ENCODE measurements around the gene FMO5. TPM values are rescaled to one million over a fixed set of nuclear protein-coding genes. Genes with fewer than 3 reads are reported as not detected.

The FMO5 gene
- total RNA-seq, 1 donor from 2014 or later: 2.2 TPM

DNA sequence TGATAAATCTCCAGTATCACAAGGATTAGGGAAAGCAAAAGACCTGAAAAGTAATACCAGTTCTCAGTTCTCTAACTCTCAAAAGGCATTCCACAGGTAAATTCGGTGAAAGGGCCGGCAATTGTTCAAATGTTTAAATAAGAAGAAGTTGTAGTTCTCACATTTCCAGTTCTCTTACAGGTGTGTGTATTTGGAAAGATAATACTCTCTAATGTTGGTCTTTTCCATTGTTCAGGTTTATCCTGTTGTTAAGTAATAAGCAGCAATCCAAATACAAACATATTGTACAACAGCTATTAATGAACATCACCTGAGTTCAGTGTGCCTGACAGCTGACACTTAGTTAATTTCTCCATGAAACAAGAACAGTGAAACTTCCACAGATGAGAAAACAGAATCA lies 39.7 kb downstream of the FMO5 start:
- Mint-ChIP-seq H3K36me3 (ENCODE audit: unreplicated experiment) (peaks cover 3% of the 10 kb centered on the region), H3K27ac (ENCODE audit: unreplicated experiment) (no peak overlapping the region), H3K4me1 (ENCODE audit: unreplicated experiment) (no peaks in the 10 kb centered on the region), H3K27me3 (ENCODE audit: unreplicated experiment) (no peaks in the 10 kb centered on the region), H3K9me3 (ENCODE audit: unreplicated experiment) (no peaks in the 10 kb centered on the region), H3K4me3 (ENCODE audit: unreplicated experiment) (no peak overlapping the region)
- no peak for DNase-seq (ENCODE audit: extremely low spot score, unreplicated experiment)
- TF ChIP-seq, protein P1, sequence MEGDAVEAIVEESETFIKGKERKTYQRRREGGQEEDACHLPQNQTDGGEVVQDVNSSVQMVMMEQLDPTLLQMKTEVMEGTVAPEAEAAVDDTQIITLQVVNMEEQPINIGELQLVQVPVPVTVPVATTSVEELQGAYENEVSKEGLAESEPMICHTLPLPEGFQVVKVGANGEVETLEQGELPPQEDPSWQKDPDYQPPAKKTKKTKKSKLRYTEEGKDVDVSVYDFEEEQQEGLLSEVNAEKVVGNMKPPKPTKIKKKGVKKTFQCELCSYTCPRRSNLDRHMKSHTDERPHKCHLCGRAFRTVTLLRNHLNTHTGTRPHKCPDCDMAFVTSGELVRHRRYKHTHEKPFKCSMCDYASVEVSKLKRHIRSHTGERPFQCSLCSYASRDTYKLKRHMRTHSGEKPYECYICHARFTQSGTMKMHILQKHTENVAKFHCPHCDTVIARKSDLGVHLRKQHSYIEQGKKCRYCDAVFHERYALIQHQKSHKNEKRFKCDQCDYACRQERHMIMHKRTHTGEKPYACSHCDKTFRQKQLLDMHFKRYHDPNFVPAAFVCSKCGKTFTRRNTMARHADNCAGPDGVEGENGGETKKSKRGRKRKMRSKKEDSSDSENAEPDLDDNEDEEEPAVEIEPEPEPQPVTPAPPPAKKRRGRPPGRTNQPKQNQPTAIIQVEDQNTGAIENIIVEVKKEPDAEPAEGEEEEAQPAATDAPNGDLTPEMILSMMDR (IDR thresholded peaks at IDR 0.05): no peak

DNA sequence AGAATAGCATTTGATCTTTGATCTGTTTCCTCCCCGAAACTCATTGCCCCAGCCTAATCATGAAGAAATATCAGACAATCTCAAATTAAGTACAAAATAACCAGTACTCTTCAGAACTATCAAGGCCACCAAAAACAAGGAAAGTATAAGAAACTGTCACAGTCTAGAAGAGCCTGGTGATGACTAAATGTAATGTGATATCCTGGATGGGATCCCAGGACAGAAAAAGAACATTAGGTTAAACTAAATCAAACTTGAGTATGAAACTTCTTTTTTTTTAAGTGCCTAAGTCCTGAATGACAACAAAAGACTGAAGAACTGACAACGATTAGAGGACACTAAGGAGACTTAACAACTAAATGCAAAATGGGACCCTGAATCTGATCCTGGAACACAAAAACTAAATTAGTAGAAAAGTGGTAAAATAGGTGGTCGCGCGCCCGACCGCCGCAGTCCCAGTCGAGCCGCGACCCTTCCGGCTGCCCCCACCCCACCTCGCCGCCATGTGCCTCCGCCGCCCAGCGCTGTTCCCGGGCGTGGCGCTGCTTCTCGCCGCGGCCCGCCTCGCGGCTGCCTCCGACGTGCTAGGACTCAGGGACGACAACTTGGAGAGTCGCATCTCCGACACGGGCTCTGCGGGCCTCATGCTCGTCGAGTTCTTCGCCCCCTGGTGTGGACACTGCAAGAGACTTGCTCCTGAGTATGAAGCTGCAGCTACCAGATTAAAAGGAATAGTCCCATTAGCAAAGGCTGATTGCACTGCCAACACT lies 47.3 kb downstream of the FMO5 start:
- Mint-ChIP-seq H3K27ac (ENCODE audit: unreplicated experiment) (peak overlapping the region; percentile 76), H3K36me3 (ENCODE audit: unreplicated experiment) (peaks cover 14% of the 10 kb centered on the region), H3K4me1 (ENCODE audit: unreplicated experiment) (peaks cover 27% of the 10 kb centered on the region), H3K4me3 (ENCODE audit: unreplicated experiment) (no peak overlapping the region), H3K27me3 (ENCODE audit: unreplicated experiment) (no peaks in the 10 kb centered on the region), H3K9me3 (ENCODE audit: unreplicated experiment) (peaks cover 10% of the 10 kb centered on the region)
- TF ChIP-seq, protein P1 (IDR thresholded peaks at IDR 0.05): no peak
- DNase-seq (ENCODE audit: extremely low spot score, unreplicated experiment): no peak

DNA sequence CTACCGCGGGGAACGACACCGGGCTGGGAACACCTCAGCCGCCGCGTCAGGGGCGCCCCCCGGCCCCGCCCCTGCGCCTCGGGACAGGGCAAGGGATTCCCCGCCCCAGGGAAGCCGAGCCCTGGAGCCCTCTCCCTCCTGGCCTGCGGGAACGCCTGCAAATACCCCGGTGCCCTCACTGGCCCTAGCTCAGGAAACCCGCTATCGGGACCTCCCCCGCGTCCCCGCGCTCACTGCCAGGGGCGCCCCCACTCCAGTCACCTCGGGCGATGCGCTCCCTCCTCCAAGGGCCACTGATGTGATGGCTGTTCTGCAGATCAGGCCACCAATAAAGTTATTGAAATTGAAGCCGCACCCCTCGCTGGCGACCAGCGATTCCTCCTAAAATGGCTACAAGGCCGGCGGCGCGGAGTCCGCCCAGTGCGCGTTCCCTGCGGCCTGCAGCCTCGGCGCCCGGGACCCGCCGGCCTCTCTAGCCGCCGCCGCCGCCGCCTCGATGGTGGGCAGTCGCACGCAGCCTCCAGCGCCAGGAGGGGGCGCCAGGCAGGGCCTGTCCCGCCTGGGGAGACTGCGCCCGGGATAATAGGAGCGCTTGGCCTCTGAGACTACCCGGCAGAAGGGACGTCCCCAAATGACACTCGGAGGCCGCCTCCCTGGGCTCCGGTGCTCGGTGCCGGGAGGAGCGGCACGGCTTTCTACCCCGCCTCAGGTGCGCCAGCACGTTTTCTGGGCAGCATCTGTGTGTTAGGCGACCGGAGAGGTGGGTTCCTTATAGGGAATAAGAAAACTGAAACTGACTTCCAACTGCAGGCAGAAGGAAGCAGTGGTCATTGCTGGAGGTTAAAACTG lies 52.7 kb downstream of the FMO5 start, which contains the start of gene PRKAB2:
TSS of gene PRKAB2 (minus strand) at position 303 of the 849 bp plus-strand sequence. CDS start 326 bp downstream, outside the sequence.
- peak; percentile 99 for DNase-seq (ENCODE audit: extremely low spot score, unreplicated experiment)
- peak within 1 kb of the TSS; percentile 99 for H3K27ac Mint-ChIP-seq (ENCODE audit: unreplicated experiment)
- TF ChIP-seq, protein P1 (IDR thresholded peaks at IDR 0.05): peak; percentile 99
- peak within 1 kb of the TSS; percentile 98 for H3K4me3 Mint-ChIP-seq (ENCODE audit: unreplicated experiment)
- peaks cover 14% of the 10 kb centered on the region for H3K36me3 Mint-ChIP-seq (ENCODE audit: unreplicated experiment)
- H3K9me3 Mint-ChIP-seq (ENCODE audit: unreplicated experiment): peaks cover 3% of the 10 kb centered on the region
- H3K27me3 Mint-ChIP-seq (ENCODE audit: unreplicated experiment): no peaks in the 10 kb centered on the region
- H3K4me1 Mint-ChIP-seq (ENCODE audit: unreplicated experiment): peaks cover 62% of the 10 kb centered on the region

DNA sequence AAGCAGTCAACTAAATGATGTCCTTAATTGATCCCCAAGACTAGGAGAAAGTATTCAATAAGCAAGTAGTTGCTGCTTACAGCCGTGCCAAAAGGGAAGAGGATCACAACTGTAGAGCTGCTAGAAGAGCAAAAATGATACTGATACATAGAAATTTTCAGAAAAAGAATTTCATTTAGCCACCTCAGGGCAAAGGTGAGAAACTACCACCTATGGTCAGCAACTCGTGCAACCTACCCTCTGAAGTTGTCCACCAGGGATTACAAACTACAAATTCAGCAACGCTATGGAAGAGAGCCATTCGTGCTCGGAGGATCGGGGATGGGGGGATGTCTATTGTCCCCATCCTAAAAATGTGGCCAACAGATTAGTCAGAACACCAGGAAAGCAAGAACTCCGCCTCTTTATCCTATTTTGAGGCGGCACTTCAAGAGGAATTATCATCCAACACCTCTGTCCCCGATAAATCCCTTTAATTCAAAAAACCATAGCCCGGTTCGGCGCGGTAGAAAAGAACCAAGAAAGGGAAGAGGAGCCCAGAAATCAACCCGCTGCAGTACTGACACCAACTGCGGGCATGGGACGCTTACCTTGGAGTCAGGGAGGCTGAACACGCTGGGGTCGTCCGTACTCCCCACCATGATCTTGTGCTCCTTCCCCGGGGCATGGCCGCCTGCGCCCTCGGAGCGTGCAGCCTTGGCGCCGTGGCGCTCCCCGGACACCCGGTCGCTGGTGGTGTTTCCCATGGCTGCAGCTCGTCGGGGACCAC lies 53.6 kb downstream of the FMO5 start:
- Mint-ChIP-seq H3K36me3 (ENCODE audit: unreplicated experiment) (peaks cover 17% of the 10 kb centered on the region), H3K27ac (ENCODE audit: unreplicated experiment) (peak overlapping the region; percentile 81), H3K9me3 (ENCODE audit: unreplicated experiment) (peaks cover 3% of the 10 kb centered on the region), H3K4me3 (ENCODE audit: unreplicated experiment) (peak overlapping the region; percentile 98), H3K4me1 (ENCODE audit: unreplicated experiment) (peaks cover 66% of the 10 kb centered on the region), H3K27me3 (ENCODE audit: unreplicated experiment) (no peaks in the 10 kb centered on the region)
- TF ChIP-seq, protein P1 (IDR thresholded peaks at IDR 0.05): no peak
- DNase-seq (ENCODE audit: extremely low spot score, unreplicated experiment): no peak
